ENCODE results near the gene MTERF2. TPM values are rescaled to one million over a fixed set of nuclear protein-coding genes. Genes with fewer than 3 reads are reported as not detected.
"Not testable (repeated sequence)": the region's sequence is repeated elsewhere in the genome, so short reads cannot be mapped to it uniquely, and the experiment has no call there.

MTERF2 gene
- total and polyA plus RNA-seq, 10 donors, result 6.8 to 21.2 (median 9.7) TPM

DNA sequence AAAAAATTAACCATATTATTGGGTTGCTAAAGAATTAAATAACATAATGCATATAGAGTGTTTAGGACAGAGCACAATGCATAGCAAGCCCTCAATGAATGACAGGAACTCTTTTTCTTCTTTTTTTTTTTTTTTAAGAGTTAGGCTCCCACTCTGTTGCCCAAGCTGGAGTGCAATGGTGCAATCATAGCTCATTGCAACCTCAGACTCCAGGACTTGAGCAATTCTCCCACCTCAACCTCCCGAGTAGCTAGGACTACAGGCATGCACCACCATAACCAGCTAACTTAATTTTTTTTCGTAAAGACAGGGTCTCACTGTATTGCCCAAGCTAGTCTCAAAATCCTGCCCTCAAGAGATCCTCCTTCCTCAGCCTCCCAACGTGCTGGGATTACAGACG, 20.5 kb upstream of the MTERF2 start:
- Histone ChIP-seq H3K4me1 (no peaks in the 10 kb centered on the region), H3K27me3 (replicated peaks in 1 of 7) (no peaks in the 10 kb centered on the region), H3K36me3 (peaks cover 0 to 6% (median 0%) of the 10 kb centered on the region in 6 donors), H3K4me3 (no peak overlapping the region), H3K27ac (no peak overlapping the region), H3K9me3 (no peaks in the 10 kb centered on the region)
- no peak for DNase-seq
- intact Hi-C loops (cut with DNase I; ENCODE audit: low total_unique reads), result no loop called here
- 79 to 96% (median 86%) methylated on average over 4 of the region's 4 CpGs for WGBS, 5 donors
- TF ChIP-seq POLR2A (IDR thresholded peaks at IDR 0.05) (no peak), POLR2AphosphoS5 (IDR thresholded peaks at IDR 0.05) (no peak)
- TF ChIP-seq, protein P1, sequence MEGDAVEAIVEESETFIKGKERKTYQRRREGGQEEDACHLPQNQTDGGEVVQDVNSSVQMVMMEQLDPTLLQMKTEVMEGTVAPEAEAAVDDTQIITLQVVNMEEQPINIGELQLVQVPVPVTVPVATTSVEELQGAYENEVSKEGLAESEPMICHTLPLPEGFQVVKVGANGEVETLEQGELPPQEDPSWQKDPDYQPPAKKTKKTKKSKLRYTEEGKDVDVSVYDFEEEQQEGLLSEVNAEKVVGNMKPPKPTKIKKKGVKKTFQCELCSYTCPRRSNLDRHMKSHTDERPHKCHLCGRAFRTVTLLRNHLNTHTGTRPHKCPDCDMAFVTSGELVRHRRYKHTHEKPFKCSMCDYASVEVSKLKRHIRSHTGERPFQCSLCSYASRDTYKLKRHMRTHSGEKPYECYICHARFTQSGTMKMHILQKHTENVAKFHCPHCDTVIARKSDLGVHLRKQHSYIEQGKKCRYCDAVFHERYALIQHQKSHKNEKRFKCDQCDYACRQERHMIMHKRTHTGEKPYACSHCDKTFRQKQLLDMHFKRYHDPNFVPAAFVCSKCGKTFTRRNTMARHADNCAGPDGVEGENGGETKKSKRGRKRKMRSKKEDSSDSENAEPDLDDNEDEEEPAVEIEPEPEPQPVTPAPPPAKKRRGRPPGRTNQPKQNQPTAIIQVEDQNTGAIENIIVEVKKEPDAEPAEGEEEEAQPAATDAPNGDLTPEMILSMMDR (IDR thresholded peaks at IDR 0.05 in 8 of 11, conservative IDR thresholded peaks at IDR 0.05 in 3 of 11), result no peak

DNA sequence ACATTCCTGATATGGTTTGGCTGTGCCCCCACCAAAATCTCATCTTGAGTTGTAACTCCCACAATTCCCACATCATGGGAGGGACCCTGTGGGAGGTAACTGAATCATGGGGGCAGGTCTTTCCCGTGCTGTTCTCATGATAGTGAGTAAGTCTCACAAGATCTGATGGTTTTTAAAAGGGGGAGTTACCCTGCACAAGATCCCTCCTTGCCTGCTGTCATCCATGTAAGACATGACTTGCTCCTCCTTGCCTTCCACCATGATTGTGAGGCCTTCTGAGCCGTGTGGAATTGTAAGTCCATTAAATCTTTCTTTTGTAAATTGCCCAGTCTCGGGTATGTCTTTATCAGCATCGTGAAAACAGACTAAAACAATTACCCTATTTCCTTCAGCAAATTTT, 15.7 kb upstream of the MTERF2 start:
- H3K27ac ChIP-seq; intact Hi-C loops (cut with DNase I; ENCODE audit: low total_unique reads); H3K27me3 ChIP-seq (replicated peaks in 1 of 7); DNase-seq; H3K4me1 ChIP-seq; H3K4me3 ChIP-seq; H3K9me3 ChIP-seq: not testable (repeated sequence)
- WGBS, 5 donors, result 73 to 86% (median 82%) methylated on average over 4 of the region's 4 CpGs
- peaks cover 0 to 35% (median 13%) of the 10 kb centered on the region in 6 donors for H3K36me3 ChIP-seq

DNA sequence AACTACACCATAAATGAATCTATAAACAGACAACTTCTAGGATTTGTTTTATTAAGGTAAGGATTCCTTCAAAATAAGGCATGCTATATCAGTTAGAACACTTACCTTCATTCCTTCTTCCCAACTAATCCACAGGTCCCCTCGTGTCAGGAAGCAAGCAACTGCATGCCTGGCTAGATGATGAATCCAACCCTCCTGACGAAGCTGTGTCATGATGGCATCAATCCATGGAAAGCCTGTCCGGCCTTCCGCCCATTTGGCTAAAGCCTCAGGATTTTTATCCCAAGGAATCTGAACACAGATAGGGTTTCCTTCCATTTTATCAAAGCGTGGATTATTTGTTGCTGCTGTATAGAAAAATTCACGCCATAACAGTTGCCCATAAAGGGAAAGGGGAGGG, 12.5 kb upstream of the MTERF2 start:
- TF ChIP-seq, protein P1 (IDR thresholded peaks at IDR 0.05 in 8 of 11, conservative IDR thresholded peaks at IDR 0.05 in 3 of 11), result no peak
- TF ChIP-seq POLR2AphosphoS5 (IDR thresholded peaks at IDR 0.05) (no peak), POLR2A (IDR thresholded peaks at IDR 0.05) (no peak)
- intact Hi-C loops (cut with DNase I; ENCODE audit: low total_unique reads), result no loop called here
- H3K27ac ChIP-seq, result no peak overlapping the region
- no peaks in the 10 kb centered on the region for H3K4me1 ChIP-seq
- 87 to 98% (median 94%) methylated on average over 6 of the region's 6 CpGs for WGBS, 5 donors
- no peaks in the 10 kb centered on the region for H3K9me3 ChIP-seq
- DNase-seq, result no peak
- H3K4me3 ChIP-seq, result no peak overlapping the region
- no peaks in the 10 kb centered on the region for H3K27me3 ChIP-seq (replicated peaks in 1 of 7)
- H3K36me3 ChIP-seq, result peaks cover 0 to 59% (median 19%) of the 10 kb centered on the region in 6 donors

DNA sequence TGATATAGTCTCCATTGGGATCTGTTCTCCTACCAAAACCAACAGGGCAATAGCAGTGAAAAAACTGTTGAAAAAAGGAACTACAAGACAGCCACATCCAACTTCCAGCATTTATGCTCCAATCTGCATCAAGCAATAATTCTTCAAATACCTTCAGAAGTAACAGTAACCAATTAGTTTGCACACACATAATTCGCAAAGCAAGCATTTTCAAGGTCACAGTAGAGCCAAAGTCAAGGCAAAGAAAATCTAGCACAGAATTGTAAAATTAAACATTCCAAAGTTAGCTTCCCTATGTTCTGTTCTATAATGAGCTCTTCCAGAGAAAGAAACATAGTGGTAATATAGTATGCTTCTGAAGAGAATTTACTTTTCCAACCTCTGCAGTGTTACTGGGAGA, 11.0 kb upstream of the MTERF2 start:
- WGBS, 5 donors, result 86 to 97% (median 91%) methylated on average over 1 of the region's 1 CpG
- H3K4me1 ChIP-seq, result no peaks in the 10 kb centered on the region
- DNase-seq, result no peak
- intact Hi-C loops (cut with DNase I; ENCODE audit: low total_unique reads), result no loop called here
- H3K4me3 ChIP-seq, result no peak overlapping the region
- H3K27ac ChIP-seq, result no peak overlapping the region
- no peaks in the 10 kb centered on the region for H3K27me3 ChIP-seq (replicated peaks in 1 of 7)
- no peak for TF ChIP-seq POLR2A (IDR thresholded peaks at IDR 0.05)
- no peak for TF ChIP-seq POLR2AphosphoS5 (IDR thresholded peaks at IDR 0.05)
- TF ChIP-seq, protein P1 (IDR thresholded peaks at IDR 0.05 in 8 of 11, conservative IDR thresholded peaks at IDR 0.05 in 3 of 11), result no peak
- no peaks in the 10 kb centered on the region for H3K9me3 ChIP-seq
- H3K36me3 ChIP-seq, result peaks cover 0 to 53% (median 19%) of the 10 kb centered on the region in 6 donors

DNA sequence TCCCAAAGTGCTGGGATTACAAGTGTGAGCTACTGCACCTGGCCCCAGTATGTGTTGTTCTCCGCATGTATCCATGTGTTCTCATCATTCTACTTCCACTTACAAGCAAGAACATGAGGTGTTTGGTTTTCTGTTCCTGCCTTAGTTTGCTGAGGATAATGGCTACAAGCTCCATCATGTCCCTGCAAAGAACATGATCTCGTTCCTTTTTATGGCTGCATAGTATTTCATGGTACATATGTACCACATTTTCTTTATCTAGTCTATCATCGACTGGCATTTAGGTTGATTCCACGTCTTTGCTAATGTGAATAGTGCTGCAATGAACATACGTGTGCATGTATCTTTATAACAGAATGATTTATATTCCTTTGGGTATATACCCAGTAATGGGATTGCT, 9.2 kb upstream of the MTERF2 start:
- H3K27ac ChIP-seq; DNase-seq; H3K4me1 ChIP-seq; intact Hi-C loops (cut with DNase I; ENCODE audit: low total_unique reads); H3K9me3 ChIP-seq; H3K27me3 ChIP-seq (replicated peaks in 1 of 7); H3K4me3 ChIP-seq: not testable (repeated sequence)
- H3K36me3 ChIP-seq, result peaks cover 0 to 47% (median 17%) of the 10 kb centered on the region in 6 donors
- 94 to 98% (median 97%) methylated on average over 5 of the region's 5 CpGs for WGBS, 5 donors

Data from spleen (tissue), 11 donors.